Gastrocnemius medialis (tissue), 4 donors: ENCODE measurements around the gene BOD1L1.

Experiments
- CTCF ChIP-seq, 5 experiments: fragments of 450-650 bp in 3 of 5; fragments of 200-600 bp in 2 of 5; sonication (generic) in 2 of 5; IDR thresholded peaks in 4 of 5; conservative IDR thresholded peaks in 1 of 5; 1 replicate in 4 of 5; 2 replicates in 1 of 5; pipeline ENCODE4 v1.5.1; 2016 to 2019; ENCODE audit warnings: antibody characterized with exemption in 5 of 5, mild to moderate bottlenecking in 3 of 5, moderate library complexity in 3 of 5
- POLR2A ChIP-seq, 2 donors: fragments of 450-650 bp; IDR thresholded peaks; one replicate each; pipeline ENCODE4 v1.6.1; 2017; ENCODE audit warnings: antibody characterized with exemption in 2 of 2, mild to moderate bottlenecking in 2 of 2, moderate library complexity in 2 of 2

DNA sequence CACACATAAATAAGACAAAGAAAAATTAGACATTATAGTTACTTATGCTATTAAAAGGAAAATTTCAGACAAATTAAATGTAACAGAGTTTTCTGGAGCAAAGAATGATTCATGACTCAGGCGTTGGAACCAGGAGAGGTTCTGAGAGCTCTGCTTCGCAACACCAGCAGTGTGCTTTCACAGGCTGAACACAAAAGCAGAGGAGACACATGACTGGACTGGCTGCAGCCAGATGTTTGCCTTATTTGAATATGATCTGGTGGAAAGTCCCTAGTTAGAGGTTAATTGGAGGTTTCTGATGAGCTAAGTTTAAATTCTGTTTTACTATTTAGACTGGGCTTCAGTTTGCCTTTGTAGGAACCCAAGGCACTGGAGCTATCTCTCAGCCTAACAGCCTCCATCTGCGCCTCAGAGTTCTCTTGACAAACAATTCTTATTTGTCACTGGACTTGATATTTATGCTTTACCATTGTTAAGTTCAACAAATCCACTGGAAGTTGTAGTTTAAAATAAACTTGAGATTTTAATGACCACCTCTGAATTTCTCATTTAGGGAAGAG is 16.2 kb downstream of the BOD1L1 start:
- TF ChIP-seq POLR2A (IDR thresholded peaks at IDR 0.05) (no peak), CTCF (IDR thresholded peaks at IDR 0.05 in 4 of 5, conservative IDR thresholded peaks at IDR 0.05 in 1 of 5) (no peak)
